ENCODE results near the gene SLC9A3. TPM values are rescaled to one million over a fixed set of nuclear protein-coding genes. Genes with fewer than 3 reads are reported as not detected.
A peak's percentile ranks its signal among the peaks of the same experiment; 100 is the strongest.

The SLC9A3 gene
- total and polyA plus RNA-seq, 7 donors: 0.81 to 1.7 (median 1.2) TPM

DNA sequence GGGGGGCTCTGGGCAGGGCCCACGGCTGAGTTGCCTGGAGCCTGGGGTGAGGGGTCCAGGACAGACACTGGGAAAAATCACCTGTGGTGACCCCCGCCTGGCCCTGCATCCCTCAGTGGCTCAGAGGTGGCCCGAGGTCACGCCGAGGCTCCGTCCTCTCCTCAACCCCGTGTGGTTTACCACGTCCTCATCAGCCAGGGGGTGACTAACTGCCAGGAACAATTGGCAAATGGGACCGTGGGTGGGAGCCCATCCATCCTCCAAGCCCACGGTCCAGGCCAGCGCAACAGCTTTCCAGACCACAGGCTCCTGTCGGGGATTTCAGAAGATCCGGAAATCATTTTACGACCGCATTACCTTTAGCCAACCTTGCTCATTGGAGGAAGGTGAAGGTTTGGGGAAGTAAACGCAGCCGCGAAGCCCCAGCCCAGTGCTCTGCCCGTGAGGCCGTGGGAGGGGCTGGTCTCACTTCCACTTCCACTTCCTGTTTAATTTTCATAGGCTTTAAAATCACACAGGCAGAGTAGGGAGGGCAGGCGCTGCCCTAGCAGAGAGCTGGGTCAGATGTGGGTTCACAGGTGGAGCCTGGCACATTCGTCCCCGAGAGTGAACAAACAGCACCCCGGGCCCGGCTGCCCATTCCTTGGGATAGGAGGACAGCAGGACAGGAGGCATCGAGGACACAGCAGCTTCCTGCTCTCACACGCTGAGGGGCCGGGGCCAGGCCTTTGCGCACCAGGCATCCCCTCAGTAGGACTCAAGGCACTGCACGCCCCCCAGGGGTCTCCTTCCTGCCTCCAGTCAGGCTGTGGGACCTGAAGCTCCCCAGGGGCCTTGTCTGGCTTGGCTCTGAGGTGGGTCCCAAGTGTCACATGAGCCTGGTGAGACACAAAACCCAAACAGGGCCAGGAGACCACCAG, 19.8 kb upstream of the SLC9A3 start:
- Histone ChIP-seq H3K27me3 (ENCODE audit: insufficient read depth in 3 of 3, low read length in 2 of 3) (peaks cover 0 to 60% (median 10%) of the 10 kb centered on the region in 3 donors), H3K36me3 (ENCODE audit: insufficient read depth in 1 of 2, low read depth in 1 of 2) (no peaks in the 10 kb centered on the region), H3K4me1 (no peaks in the 10 kb centered on the region), H3K9me3 (no peaks in the 10 kb centered on the region), H3K4me3 (no peak overlapping the region), H3K27ac (no peak overlapping the region)
- ATAC-seq: peak in 2 of 4 donors; percentile 27
- 67 to 70% (median 69%) methylated on average over 30 of the region's 30 CpGs for WGBS, 3 donors
- peak; percentile 41 to 66 for DNase-seq
- intact Hi-C loops (cut with DNase I): no loop called here
- TF ChIP-seq, protein P1, sequence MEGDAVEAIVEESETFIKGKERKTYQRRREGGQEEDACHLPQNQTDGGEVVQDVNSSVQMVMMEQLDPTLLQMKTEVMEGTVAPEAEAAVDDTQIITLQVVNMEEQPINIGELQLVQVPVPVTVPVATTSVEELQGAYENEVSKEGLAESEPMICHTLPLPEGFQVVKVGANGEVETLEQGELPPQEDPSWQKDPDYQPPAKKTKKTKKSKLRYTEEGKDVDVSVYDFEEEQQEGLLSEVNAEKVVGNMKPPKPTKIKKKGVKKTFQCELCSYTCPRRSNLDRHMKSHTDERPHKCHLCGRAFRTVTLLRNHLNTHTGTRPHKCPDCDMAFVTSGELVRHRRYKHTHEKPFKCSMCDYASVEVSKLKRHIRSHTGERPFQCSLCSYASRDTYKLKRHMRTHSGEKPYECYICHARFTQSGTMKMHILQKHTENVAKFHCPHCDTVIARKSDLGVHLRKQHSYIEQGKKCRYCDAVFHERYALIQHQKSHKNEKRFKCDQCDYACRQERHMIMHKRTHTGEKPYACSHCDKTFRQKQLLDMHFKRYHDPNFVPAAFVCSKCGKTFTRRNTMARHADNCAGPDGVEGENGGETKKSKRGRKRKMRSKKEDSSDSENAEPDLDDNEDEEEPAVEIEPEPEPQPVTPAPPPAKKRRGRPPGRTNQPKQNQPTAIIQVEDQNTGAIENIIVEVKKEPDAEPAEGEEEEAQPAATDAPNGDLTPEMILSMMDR (IDR thresholded peaks at IDR 0.05): no peak

DNA sequence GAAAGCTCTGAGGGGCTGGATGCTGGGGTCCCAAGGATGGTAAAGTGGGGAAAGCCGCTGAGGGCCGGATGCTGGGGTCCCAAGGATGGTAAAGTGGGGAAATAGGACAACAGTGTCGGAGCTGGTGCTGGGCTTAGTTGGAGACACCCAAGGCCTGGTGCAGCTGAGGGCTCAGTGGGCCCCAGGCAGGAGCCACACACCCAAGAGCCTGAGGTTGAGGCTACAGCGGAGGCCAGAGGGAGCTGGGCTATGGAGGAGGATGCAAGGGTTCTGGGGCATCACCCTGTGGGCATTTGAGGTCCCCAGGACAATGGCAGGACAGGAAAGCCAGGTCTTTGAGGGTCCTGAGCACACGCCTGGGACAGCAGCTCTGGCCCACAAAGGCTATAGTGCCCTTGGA, 19.1 kb upstream of the SLC9A3 start:
- ATAC-seq: no peak
- intact Hi-C loops (cut with DNase I): no loop called here
- TF ChIP-seq, protein P1 (IDR thresholded peaks at IDR 0.05): no peak
- Histone ChIP-seq H3K27ac (no peak overlapping the region), H3K4me3 (no peak overlapping the region), H3K27me3 (ENCODE audit: insufficient read depth in 3 of 3, low read length in 2 of 3) (peaks cover 0 to 62% (median 11%) of the 10 kb centered on the region in 3 donors), H3K9me3 (no peaks in the 10 kb centered on the region), H3K36me3 (ENCODE audit: insufficient read depth in 1 of 2, low read depth in 1 of 2) (no peaks in the 10 kb centered on the region), H3K4me1 (no peaks in the 10 kb centered on the region)
- WGBS, 3 donors: 86 to 93% (median 92%) methylated on average over 5 of the region's 5 CpGs
- DNase-seq: peak in 1 of 2 donors; percentile 1

DNA sequence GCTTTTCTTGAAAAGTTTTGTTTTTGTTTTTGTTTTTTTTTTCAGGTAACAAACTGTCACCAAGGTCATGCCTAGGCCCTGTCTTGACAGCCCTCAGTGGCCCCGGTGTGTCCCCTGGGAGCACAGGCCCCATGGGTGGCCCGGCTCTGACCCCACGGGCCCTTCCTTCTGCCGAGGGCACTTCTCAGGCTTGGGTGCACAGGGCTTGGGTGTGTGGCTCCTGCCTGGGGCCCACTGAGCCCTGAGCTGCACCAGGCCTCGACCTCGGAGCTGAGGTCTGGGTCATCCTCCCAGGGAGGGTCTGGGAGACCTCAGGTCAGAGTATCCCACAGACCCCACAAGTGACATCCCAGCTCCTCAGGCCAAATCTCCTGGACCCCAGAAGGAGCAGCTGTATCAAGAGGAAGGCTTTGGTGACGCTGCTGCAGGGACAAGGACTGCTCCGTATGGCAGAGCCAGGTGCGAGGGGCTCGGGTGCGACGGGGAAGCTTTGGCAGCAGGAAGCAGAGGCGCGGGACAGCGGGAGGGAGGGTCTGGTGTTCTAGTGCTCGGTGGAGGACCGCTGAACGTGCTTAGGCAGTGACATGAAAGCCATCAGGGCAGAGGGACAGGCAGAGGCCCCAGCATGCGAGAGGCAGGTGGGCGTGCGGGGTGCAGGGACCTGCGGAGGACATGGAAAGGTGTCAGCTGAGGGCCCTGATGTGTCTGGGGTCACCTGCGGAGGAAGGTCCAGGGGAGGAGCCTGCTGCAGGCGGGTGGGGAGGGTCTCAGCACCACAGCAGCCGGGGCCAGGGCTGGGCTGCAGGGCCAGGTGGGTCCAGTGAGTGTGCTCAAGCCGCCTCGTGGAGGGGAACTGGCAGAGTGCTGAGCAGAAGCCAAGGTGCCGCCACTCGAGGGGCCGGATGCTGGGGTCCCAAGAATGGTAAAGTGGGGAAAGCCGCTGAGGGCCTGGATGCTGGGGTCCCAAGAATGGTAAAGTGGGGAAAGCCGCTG, 18.4 kb upstream of the SLC9A3 start:
- TF ChIP-seq, protein P1 (IDR thresholded peaks at IDR 0.05): no peak
- peaks cover 0 to 62% (median 16%) of the 10 kb centered on the region in 3 donors for H3K27me3 ChIP-seq (ENCODE audit: insufficient read depth in 3 of 3, low read length in 2 of 3)
- 78 to 84% (median 80%) methylated on average over 31 to 32 of the region's 32 CpGs for WGBS, 3 donors
- ATAC-seq: no peak
- no peaks in the 10 kb centered on the region for H3K36me3 ChIP-seq (ENCODE audit: insufficient read depth in 1 of 2, low read depth in 1 of 2)
- intact Hi-C loops (cut with DNase I): no loop called here
- no peaks in the 10 kb centered on the region for H3K9me3 ChIP-seq
- H3K4me1 ChIP-seq: no peaks in the 10 kb centered on the region
- H3K27ac ChIP-seq: no peak overlapping the region
- H3K4me3 ChIP-seq: no peak overlapping the region
- peak; percentile 4 to 44 for DNase-seq

DNA sequence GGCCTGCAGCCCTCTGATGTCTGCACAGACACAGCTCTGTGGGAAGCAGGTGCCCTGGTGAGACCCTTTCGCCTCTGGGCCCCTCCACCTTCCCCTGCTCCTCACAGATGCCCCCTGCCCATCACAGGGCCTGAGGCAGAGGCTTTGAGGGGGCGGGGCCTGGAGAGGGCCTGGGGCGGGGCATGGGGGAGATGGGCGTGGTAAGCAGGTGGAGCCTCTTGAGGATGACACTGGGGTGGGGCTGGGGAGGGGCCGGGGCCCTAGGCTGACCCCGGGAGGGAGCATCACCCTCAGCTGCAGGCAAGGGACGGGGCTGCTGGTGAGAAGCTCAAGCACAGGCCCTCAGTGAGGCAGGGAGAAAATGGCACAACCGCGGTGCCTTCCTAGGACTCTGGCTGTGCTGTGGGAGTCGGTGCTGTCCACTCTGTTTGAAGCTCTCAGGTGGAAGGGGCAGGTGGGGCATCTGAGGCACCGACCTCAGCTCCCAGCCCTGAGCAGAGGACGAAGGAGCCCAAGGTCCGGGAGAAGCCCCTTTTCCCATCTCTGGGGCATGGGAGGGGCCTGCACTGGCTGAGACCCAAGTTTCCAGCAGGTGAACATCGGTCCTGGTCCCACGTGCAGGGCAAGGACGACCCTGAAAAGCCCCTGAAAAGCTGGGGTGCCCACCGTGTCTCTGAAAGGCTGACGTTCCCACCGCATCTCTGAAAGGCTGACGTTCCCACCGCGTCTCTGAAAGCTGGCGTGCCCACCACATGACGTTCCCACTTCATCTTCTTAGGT, 17.5 kb upstream of the SLC9A3 start:
- ATAC-seq: no peak

More for the DNA sequence above, 17.5 kb upstream of the SLC9A3 start:
- Histone ChIP-seq H3K27ac (no peak overlapping the region), H3K9me3 (no peaks in the 10 kb centered on the region), H3K27me3 (ENCODE audit: insufficient read depth in 3 of 3, low read length in 2 of 3) (peaks cover 0 to 59% (median 16%) of the 10 kb centered on the region in 3 donors), H3K36me3 (ENCODE audit: insufficient read depth in 1 of 2, low read depth in 1 of 2) (no peaks in the 10 kb centered on the region), H3K4me1 (no peaks in the 10 kb centered on the region), H3K4me3 (no peak overlapping the region)
- DNase-seq: peak; percentile 11 to 29
- TF ChIP-seq, protein P1 (IDR thresholded peaks at IDR 0.05): no peak
- intact Hi-C loops (cut with DNase I): no loop called here
- WGBS, 3 donors: 68 to 72% (median 68%) methylated on average over 22 to 24 of the region's 24 CpGs

All from psoas muscle (tissue), 8 donors.